HEK293T (cell line): ENCODE data around the gene GTF3C1.

Experiments used
- ARNT ChIP-seq: fragments of 450-650 bp; IDR thresholded peaks from 2 replicates; pipeline ENCODE4 v1.6.1; 2017; ENCODE audit warnings: mild to moderate bottlenecking
- BHLHE40 ChIP-seq: fragments of 450-650 bp; IDR thresholded peaks from 2 replicates; pipeline ENCODE4 v1.6.1; 2016; ENCODE audit warnings: mild to moderate bottlenecking, moderate library complexity, borderline replicate concordance
- CTBP1 ChIP-seq: fragments of 450-650 bp; IDR thresholded peaks from 2 replicates; pipeline ENCODE4 v1.6.1; 2016; ENCODE audit warnings: borderline replicate concordance
- ELF4 ChIP-seq: fragments of 450-650 bp; IDR thresholded peaks from 2 replicates; pipeline ENCODE4 v1.6.1; 2017; ENCODE audit warnings: antibody characterized with exemption
- FOXA1 ChIP-seq: fragments of 450-650 bp; IDR thresholded peaks from 2 replicates; pipeline ENCODE4 v1.6.1; 2016; ENCODE audit warnings: mild to moderate bottlenecking
- FOXK2 ChIP-seq: fragments of 450-650 bp; IDR thresholded peaks from 2 replicates; pipeline ENCODE4 v1.6.1; 2016; ENCODE audit warnings: mild to moderate bottlenecking
- FOXM1 ChIP-seq: fragments of 450-650 bp; IDR thresholded peaks from 2 replicates; pipeline ENCODE4 v1.6.1; 2017; ENCODE audit warnings: mild to moderate bottlenecking, borderline replicate concordance
- HDGF ChIP-seq: fragments of 450-650 bp; IDR thresholded peaks from 2 replicates; pipeline ENCODE4 v1.6.1; 2017; ENCODE audit warnings: antibody characterized with exemption, borderline replicate concordance
- LEF1 ChIP-seq: fragments of 450-650 bp; IDR thresholded peaks from 2 replicates; pipeline ENCODE4 v1.6.1; 2017; ENCODE audit warnings: mild to moderate bottlenecking, borderline replicate concordance
- NFRKB ChIP-seq: fragments of 450-650 bp; IDR thresholded peaks from 2 replicates; pipeline ENCODE4 v1.6.1; 2016; ENCODE audit warnings: mild to moderate bottlenecking, moderate library complexity
- SP1 ChIP-seq: fragments of 450-650 bp; IDR thresholded peaks from 2 replicates; pipeline ENCODE4 v1.6.1; 2017
- TARDBP ChIP-seq: fragments of 450-650 bp; IDR thresholded peaks from 2 replicates; pipeline ENCODE4 v1.6.1; 2016
- ZNF384 ChIP-seq: fragments of 450-650 bp; IDR thresholded peaks from 2 replicates; pipeline ENCODE4 v1.6.1; 2016
- TF ChIP-seq, protein P1 (sequence below): fragments of 450-650 bp; IDR thresholded peaks from 2 replicates; pipeline ENCODE4 v1.6.1; 2016

DNA sequence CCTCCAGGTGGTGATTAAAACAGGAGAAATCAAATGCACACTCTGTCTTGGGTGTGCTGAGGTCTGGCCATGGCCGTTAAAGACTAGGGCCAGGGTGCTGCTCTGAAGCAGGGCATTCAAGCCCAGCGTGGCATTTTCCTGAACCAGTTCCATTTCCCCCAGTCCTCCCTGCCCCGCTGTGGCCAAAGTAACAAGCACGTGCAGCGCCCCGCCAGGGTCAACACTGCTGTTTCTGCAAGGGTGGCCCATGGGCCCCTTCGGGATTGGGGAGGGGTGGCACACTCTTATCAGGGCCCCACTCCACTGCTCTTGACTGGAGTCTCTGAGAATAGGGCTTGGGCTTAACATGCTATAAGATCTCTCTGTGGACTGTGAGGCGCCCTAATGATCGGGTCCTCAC, 74.8 kb downstream of the GTF3C1 start:
- no peak for TF ChIP-seq FOXA1
- no peak for TF ChIP-seq BHLHE40
- TF ChIP-seq, protein P1, sequence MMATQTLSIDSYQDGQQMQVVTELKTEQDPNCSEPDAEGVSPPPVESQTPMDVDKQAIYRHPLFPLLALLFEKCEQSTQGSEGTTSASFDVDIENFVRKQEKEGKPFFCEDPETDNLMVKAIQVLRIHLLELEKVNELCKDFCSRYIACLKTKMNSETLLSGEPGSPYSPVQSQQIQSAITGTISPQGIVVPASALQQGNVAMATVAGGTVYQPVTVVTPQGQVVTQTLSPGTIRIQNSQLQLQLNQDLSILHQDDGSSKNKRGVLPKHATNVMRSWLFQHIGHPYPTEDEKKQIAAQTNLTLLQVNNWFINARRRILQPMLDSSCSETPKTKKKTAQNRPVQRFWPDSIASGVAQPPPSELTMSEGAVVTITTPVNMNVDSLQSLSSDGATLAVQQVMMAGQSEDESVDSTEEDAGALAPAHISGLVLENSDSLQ = no peak
- TF ChIP-seq CTBP1 = no peak
- TF ChIP-seq TARDBP = no peak
- TF ChIP-seq ZNF384 = no peak
- TF ChIP-seq FOXM1 = no peak
- TF ChIP-seq NFRKB = no peak
- TF ChIP-seq ELF4 = no peak
- TF ChIP-seq LEF1 = no peak
- TF ChIP-seq SP1 = no peak
- no peak for TF ChIP-seq HDGF
- TF ChIP-seq FOXK2 = no peak
- no peak for TF ChIP-seq ARNT
